CD4-positive, alpha-beta T cell treated with Interleukin-12 subunit alpha and Interleukin-12 subunit beta, for 1 hour (primary cell): Measurements from ENCODE around the gene CAMK2G.
"Not testable (repeated sequence)": the region's sequence is repeated elsewhere in the genome, so short reads cannot be mapped to it uniquely, and the experiment has no call there.

ENCODE experiments used
- DNase-seq: peaks from one replicate; pipeline ENCODE4 v3.0.0-alpha.2; 2020

Gene CAMK2G

GRCh38 chr10:73874267-73875138 lies at the start of gene CAMK2G:
Gene CAMK2G (minus strand): TSS chr10:73874555. CDS start chr10:73874461, 94 bp downstream.
- DNase-seq, result peak; percentile 88

- no peak for DNase-seq
These were observed 48.4 kb upstream of the CAMK2G start for GRCh38 chr10:73922864-73923133.

- DNase-seq, result peak; percentile 60
These were observed 47.9 kb upstream of the CAMK2G start for GRCh38 chr10:73922007-73922863.

- DNase-seq, result no peak
These were observed 45.7 kb upstream of the CAMK2G start for GRCh38 chr10:73920089-73920488.

- DNase-seq, result not testable (repeated sequence)
These were observed 45.1 kb upstream of the CAMK2G start for GRCh38 chr10:73919481-73919880.

GRCh38 chr10:73917566-73918305 lies 43.4 kb upstream of the CAMK2G start:
- DNase-seq, result no peak

GRCh38 chr10:73916761-73917470 lies 42.6 kb upstream of the CAMK2G start:
- DNase-seq, result no peak

GRCh38 chr10:73915206-73915851 lies 41.0 kb upstream of the CAMK2G start:
- no peak for DNase-seq

GRCh38 chr10:73914036-73914435 lies 39.7 kb upstream of the CAMK2G start:
- no peak for DNase-seq

GRCh38 chr10:73911553-73912004 lies 37.2 kb upstream of the CAMK2G start:
- DNase-seq, result no peak

- peak; percentile 24 for DNase-seq
These were observed 36.6 kb upstream of the CAMK2G start, which contains the start of gene PLAU for GRCh38 chr10:73910764-73911552. Gene PLAU (plus strand): TSS chr10:73911132. CDS start chr10:73911556, 424 bp downstream.

GRCh38 chr10:73910401-73910763 lies 36.0 kb upstream of the CAMK2G start:
- DNase-seq, result no peak

- no peak for DNase-seq
These were observed 35.3 kb upstream of the CAMK2G start for GRCh38 chr10:73909540-73910115.

GRCh38 chr10:73908853-73909539 lies 34.6 kb upstream of the CAMK2G start:
- DNase-seq, result peak; percentile 52

- no peak for DNase-seq
These were observed 33.6 kb upstream of the CAMK2G start for GRCh38 chr10:73907841-73908517.

GRCh38 chr10:73906524-73907447 lies 32.4 kb upstream of the CAMK2G start:
- DNase-seq, result no peak

- no peak for DNase-seq
These were observed 31.1 kb upstream of the CAMK2G start for GRCh38 chr10:73905256-73906020.

GRCh38 chr10:73902351-73902750 lies 28.0 kb upstream of the CAMK2G start:
- DNase-seq, result no peak
